Natural killer cell treated with Interleukin-12 subunit alpha and Interleukin-12 subunit beta and Interleukin-15 and Interleukin-18, amount 100 ng/mL, for 72 hours (primary cell): ENCODE results near the gene MGLL. TPM values are rescaled to one million over a fixed set of nuclear protein-coding genes. Genes with fewer than 3 reads are reported as not detected.

Experiments
- ATAC-seq, 2 donors: fragments of 150-1000 bp; cut with Tn5 transposase in 1 of 2; sonication (Bioruptor Pico), chemical (Tn5 transposase) in 1 of 2; 2 replicates each; pipeline ENCODE4 v1.10.0; 2021
- DNase-seq: peaks from one replicate; pipeline ENCODE4 v3.0.0; 2022; ENCODE audit warnings: low spot score
- H3K27ac Mint-ChIP-seq, 2 donors: 1 replicate in 1 of 2; 2 replicates in 1 of 2; pipeline ENCODE4 v1.8.0; 2022; ENCODE audit warnings: mixed read lengths in 2 of 2, mild to moderate bottlenecking in 1 of 2, moderate library complexity in 1 of 2
- H3K27me3 Mint-ChIP-seq, 2 donors: 1 replicate in 1 of 2; 2 replicates in 1 of 2; pipeline ENCODE4 v1.8.0; 2022; ENCODE audit warnings: mixed read lengths in 2 of 2
- H3K36me3 Mint-ChIP-seq: one replicate; pipeline ENCODE4 v1.8.0; 2022; ENCODE audit warnings: mixed read lengths
- H3K4me1 Mint-ChIP-seq, 2 donors: 1 replicate in 1 of 2; 2 replicates in 1 of 2; pipeline ENCODE4 v1.8.0; 2022; ENCODE audit warnings: low read depth in 2 of 2, mixed read lengths in 2 of 2, mild to moderate bottlenecking in 1 of 2
- H3K4me3 Mint-ChIP-seq: one replicate; pipeline ENCODE4 v1.8.0; 2022; ENCODE audit warnings: mixed read lengths
- H3K9me3 Mint-ChIP-seq: 2 replicates; pipeline ENCODE4 v1.8.0; 2022; ENCODE audit warnings: mixed read lengths
- total RNA-seq, 2 donors: library from RNA; stranded (reverse); gene quantifications; one replicate each; pipeline ENCODE4 v1.2.3, GENCODE V29; 2022

MGLL gene
- total RNA-seq, 2 donors from 2014 or later = 2.1 to 3.2 TPM

DNA sequence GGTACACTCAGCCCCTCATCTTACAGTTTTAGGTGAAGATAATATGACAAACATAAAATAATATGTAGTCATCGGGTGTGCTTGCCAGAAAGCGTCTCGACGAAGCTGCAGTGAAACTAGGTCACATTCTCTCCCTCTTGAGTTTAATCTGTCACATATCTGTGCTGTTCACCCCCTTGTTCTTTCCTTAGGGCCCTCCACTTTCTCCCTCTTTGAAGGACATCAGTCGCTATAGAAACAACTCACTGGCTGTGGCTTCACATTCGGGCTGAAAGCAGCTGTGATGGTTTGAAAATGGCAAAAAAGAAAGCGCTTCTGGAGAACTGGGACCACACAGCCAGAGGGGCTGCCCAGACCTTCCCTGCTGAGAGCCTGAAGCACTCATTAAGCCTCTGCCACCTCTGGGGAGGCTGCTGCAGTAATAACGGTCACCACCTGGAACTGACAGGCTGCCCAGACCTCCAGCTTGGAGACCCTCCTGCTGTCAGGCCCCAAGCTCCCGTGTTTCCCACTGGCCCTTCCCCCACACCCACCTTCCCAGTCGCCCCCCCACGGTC, 99.2 kb downstream of the MGLL start:
- DNase-seq (no peak), ATAC-seq (no peak)
- no peaks in the 10 kb centered on the region for H3K4me1 Mint-ChIP-seq
- H3K9me3 Mint-ChIP-seq = no peaks in the 10 kb centered on the region
- H3K36me3 Mint-ChIP-seq = no peaks in the 10 kb centered on the region
- H3K27me3 Mint-ChIP-seq = peaks cover 4 to 16% of the 10 kb centered on the region in 2 donors
- H3K27ac Mint-ChIP-seq = no peak overlapping the region
- H3K4me3 Mint-ChIP-seq = no peak overlapping the region

DNA sequence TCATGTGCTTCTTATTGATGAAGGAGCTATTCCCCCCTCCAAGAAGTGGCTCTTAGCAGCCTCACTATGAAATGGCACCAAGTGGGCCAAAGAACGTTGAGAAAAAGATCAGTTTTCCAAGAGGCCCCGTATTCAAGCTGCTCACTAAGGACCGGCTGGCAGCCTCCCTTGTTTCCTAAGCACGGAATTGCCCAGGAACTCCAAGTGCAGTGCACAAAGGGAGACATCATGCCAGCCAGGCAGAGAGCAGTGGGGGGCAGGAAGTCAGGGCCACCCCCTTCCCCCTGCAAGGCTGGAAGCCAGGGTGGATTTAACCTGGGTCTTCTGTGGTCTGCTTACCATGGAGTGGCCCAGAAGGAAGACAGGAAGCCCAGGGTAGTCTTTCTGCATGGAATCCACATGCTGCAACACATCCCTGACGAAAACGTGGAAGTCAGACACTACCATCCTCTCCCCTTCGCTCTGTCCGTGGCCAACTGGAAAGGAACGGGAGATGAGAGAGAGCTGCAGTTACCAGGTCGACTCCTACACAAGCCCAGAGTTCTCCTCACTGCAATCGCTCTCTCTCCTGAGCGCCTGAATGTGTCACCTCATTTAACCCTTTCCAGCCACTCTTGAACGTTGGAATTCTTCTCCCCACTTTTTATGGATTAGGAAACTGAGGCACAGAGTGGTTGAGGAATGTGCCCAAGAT, 100.1 kb downstream of the MGLL start:
- H3K27me3 Mint-ChIP-seq = peaks cover 4 to 13% of the 10 kb centered on the region in 2 donors
- no peaks in the 10 kb centered on the region for H3K36me3 Mint-ChIP-seq

DNA sequence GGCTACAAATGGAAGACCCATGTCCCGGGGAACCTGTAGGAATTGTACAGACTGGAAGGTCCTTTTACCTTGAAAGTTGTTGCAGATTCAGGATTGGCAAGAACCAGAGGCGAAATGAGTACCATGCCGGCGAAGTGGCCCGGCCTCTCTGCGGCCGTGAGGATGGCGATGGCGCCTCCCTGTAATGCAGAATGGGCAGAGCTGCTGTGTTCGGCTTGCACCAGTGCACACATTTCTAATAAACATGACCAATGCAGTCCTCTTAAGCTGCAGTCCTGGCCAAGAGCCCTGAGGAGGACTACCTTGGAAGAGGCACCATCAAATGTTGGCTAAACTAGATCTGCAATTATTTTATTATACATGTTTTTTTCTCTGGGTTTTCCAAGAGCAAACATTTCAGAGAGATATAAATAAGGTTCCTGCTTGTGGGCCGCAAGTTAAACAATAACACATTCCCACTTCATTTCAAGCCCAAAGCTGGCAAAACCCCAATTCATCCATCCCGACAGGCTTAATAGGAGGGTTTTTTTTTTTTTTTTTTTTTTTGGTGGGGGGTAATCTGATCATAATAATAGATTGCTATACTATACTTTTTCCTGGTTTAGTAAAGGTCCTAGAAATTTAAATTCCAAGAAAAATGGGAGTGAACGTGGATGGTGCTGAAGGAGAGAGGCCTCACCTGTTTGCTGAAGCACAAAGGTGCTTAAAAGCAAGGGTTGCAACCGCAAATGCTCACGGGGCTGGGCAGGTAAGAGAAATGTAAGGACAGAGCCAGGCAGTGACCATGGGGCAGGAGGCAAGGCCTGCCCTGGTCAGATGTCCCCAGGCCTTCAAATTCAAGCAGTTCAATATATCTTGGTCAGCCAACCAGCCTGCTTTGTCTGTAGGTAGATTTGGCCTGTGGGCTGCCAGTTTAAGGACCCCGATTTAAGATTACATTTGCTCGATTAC, 101.1 kb downstream of the MGLL start:
- peaks cover 4 to 13% of the 10 kb centered on the region in 2 donors for H3K27me3 Mint-ChIP-seq
- no peaks in the 10 kb centered on the region for H3K36me3 Mint-ChIP-seq
- no peak overlapping the region for H3K27ac Mint-ChIP-seq
- no peak for ATAC-seq
- no peak overlapping the region for H3K4me3 Mint-ChIP-seq
- no peaks in the 10 kb centered on the region for H3K9me3 Mint-ChIP-seq
- no peak for DNase-seq
- H3K4me1 Mint-ChIP-seq = no peaks in the 10 kb centered on the region

More for the DNA sequence above, 100.1 kb downstream of the MGLL start:
- Mint-ChIP-seq H3K9me3 (no peaks in the 10 kb centered on the region), H3K4me3 (no peak overlapping the region), H3K27ac (no peak overlapping the region), H3K4me1 (no peaks in the 10 kb centered on the region)
- ATAC-seq = no peak
- no peak for DNase-seq

DNA sequence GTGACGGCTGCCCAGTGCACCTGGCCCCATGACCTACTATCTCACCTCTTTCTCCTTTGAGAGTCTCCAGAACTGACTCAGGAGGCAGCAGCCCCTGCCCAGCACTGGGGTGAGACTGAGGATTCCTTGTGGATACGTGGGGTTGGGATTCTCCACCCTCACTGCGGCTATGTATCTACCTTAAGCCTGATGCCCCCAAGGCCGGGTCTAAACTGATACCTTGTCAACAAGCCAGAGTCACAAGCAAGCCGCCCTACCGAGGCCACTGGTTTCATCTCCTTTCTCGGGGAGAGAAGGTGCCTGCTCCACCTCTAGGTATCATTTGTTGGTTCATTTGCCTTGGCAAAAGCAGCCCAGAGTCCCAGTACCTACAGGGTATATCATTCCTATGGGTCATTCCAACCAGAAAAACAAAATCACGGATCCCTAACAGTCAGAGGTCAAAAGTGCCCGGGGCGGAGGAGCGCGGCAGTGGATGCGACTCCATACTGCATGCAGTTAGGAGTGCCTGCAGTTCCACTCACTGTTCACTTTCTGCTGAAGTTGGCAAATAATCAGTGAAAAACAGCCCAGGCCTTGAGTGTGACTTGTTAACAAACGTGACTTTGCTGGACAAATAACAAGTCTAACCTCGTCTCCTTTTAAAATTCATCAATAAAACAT, 102.0 kb downstream of the MGLL start:
- Mint-ChIP-seq H3K9me3 (no peaks in the 10 kb centered on the region), H3K4me1 (no peaks in the 10 kb centered on the region), H3K4me3 (no peak overlapping the region), H3K27me3 (peaks cover 4% of the 10 kb centered on the region in 2 donors), H3K27ac (no peak overlapping the region), H3K36me3 (no peaks in the 10 kb centered on the region)
- DNase-seq (no peak), ATAC-seq (no peak)

- DNase-seq (no peak), ATAC-seq (no peak)
- Mint-ChIP-seq H3K9me3 (no peaks in the 10 kb centered on the region), H3K27me3 (no peaks in the 10 kb centered on the region), H3K27ac (no peak overlapping the region), H3K36me3 (no peaks in the 10 kb centered on the region), H3K4me1 (no peaks in the 10 kb centered on the region), H3K4me3 (no peak overlapping the region)
Observed at GRCh38 chr3:127719369-127719768, 102.9 kb downstream of the MGLL start.

GRCh38 chr3:127718916-127719290, 103.4 kb downstream of the MGLL start:
- Mint-ChIP-seq H3K27ac (no peak overlapping the region), H3K9me3 (no peaks in the 10 kb centered on the region), H3K4me3 (no peak overlapping the region), H3K36me3 (no peaks in the 10 kb centered on the region), H3K27me3 (no peaks in the 10 kb centered on the region), H3K4me1 (no peaks in the 10 kb centered on the region)
- ATAC-seq (no peak), DNase-seq (no peak)

DNA sequence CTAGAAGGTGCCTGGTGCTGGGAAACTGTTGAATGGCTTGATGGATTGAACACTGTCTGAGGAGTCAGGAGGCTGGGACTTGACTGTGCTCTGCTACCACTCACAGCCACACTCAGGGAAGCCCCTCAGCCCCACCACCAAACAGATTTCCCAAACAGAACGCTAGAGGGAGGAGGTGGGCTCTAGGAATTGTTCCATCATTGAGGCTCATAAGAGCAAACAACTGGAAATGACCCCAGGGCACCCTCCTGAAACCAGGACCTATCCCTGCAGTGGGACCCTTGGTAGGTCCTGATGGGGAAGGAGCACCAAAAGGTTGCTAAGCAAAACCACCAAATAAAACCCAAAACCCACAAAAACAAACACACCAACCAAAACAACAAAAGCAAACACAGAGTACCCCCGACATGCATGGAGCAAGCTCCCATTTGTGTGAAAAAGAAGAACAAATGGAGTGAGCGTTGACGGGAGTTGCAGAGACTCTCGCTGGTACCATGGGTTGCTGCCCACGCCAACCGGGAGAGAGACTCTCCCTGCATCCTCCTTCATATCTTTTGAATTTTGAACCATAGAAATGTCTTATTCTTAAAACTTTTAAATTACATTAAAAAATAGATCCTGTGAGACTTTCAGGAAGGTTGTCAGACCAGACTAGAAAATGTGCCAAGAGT, 103.9 kb downstream of the MGLL start:
- no peaks in the 10 kb centered on the region for H3K4me1 Mint-ChIP-seq

DNA sequence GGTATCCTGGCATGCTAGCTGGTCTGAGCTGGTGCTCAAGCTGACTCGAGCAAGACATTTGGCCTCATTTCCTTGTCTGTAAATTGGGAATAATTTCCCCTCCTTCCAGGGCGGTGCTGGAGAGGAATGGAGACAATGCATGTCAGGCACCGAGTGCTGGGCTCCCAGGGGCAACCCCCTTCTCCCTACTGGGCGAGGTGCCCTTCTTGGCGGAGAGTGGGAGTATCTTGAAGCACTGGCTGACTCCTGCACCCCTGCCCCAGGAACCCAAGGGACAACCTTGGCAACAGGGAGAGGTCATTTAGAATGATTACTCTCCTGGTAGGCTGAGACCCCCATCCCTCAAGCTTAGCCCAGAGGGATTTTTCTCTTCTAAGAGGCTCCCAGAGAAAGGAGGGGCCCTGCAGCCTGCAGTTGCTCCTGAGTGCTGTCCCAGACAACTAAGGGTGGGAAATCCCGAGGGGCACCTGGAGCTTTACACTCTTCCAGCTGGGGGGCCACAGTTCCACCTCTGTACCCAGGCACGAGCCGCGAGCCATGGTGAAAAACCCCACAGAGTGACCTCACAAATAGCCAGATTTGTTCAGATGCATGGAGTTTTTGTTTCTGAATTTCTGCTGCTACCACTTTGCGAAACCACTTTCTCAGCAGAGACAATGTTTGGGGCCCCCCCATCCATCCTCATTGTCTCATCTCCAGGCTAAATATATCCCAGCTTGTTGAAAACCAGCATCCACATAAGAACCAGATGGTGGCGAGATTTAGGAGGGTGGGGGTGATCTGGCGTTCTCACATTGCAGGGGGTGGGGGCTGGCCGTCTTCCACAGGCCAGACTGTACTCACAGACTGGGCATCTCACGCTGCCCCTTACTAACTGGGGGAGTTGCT, 104.7 kb downstream of the MGLL start:
- no peaks in the 10 kb centered on the region for H3K36me3 Mint-ChIP-seq

More for the DNA sequence above, 103.9 kb downstream of the MGLL start:
- Mint-ChIP-seq H3K36me3 (no peaks in the 10 kb centered on the region), H3K27me3 (no peaks in the 10 kb centered on the region), H3K4me3 (no peak overlapping the region), H3K9me3 (no peaks in the 10 kb centered on the region), H3K27ac (no peak overlapping the region)
- DNase-seq (no peak), ATAC-seq (no peak)

DNA sequence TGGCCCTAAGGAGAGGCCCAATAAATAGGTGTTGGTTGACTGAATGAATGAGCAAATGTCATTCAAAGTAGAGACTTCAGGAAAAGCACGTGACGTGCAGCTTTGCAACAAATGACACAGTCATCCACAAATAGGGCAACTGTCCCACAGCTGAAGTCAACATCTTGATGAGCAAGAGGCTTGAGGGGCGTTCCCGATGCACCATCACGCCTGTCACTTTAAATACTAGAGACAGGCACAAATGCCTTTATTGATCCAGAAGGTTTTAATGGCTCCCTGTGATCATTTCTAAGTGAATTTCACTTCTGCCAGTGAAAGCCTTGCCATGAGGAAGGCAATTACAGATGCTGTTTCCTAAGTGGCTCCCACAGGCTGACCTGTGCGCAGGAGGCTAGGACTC, 105.9 kb downstream of the MGLL start:
- H3K9me3 Mint-ChIP-seq = no peaks in the 10 kb centered on the region
- no peak overlapping the region for H3K27ac Mint-ChIP-seq
- H3K36me3 Mint-ChIP-seq = no peaks in the 10 kb centered on the region
- no peak for DNase-seq
- no peaks in the 10 kb centered on the region for H3K4me1 Mint-ChIP-seq
- H3K27me3 Mint-ChIP-seq = no peaks in the 10 kb centered on the region
- ATAC-seq = no peak
- no peak overlapping the region for H3K4me3 Mint-ChIP-seq

More for the DNA sequence above, 104.7 kb downstream of the MGLL start:
- Mint-ChIP-seq H3K4me3 (no peak overlapping the region), H3K4me1 (no peaks in the 10 kb centered on the region), H3K9me3 (no peaks in the 10 kb centered on the region), H3K27me3 (no peaks in the 10 kb centered on the region), H3K27ac (no peak overlapping the region)
- DNase-seq = no peak
- ATAC-seq = no peak

DNA sequence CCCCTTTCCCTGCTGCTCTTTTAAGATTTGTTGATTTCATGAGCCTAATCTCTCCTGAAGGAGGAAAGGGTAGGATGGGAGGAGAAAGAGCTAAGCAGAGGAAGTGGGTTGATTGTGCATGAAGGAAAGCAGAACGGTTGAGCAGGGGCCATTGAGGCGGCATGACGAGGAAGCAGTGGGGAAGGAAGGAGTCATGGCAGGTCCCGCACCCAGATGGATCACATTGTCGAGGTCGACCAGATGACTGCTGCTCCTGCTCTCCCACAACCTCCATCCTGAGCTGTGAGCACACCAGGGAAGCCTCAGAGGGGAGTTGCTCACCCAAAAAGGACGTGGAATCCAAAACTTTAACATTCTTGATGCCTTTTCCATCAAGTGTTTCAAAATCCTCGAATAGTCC, 106.8 kb downstream of the MGLL start:
- Mint-ChIP-seq H3K27me3 (no peaks in the 10 kb centered on the region), H3K4me3 (no peak overlapping the region), H3K4me1 (no peaks in the 10 kb centered on the region), H3K36me3 (no peaks in the 10 kb centered on the region), H3K9me3 (no peaks in the 10 kb centered on the region), H3K27ac (no peak overlapping the region)
- no peak for DNase-seq
- ATAC-seq = no peak

DNA sequence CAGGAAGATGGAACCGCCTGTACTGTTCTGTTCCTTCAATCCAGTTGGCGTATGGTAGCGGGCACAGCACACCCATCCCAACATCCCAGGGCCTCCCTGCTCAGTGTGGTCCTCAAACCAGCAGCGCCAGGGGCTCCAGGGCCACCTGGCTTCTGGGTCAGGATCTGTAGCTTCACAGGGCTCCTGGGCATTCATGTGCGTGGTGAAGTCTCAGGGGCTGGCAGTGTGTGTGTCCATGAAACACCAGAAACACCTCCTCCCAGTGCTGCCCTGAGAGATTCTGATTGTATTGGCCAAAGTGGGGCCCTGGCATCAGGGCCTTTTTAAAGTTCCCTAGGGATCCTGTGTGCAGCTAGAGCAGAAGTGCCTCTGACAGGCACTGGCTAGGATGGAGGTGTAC, 107.4 kb downstream of the MGLL start:
- no peak for DNase-seq
- no peaks in the 10 kb centered on the region for H3K27me3 Mint-ChIP-seq
- H3K4me3 Mint-ChIP-seq = no peak overlapping the region
- H3K4me1 Mint-ChIP-seq = no peaks in the 10 kb centered on the region
- H3K36me3 Mint-ChIP-seq = no peaks in the 10 kb centered on the region
- H3K27ac Mint-ChIP-seq = no peak overlapping the region
- ATAC-seq = no peak
- H3K9me3 Mint-ChIP-seq = no peaks in the 10 kb centered on the region

GRCh38 chr3:127714125-127714571, 108.2 kb downstream of the MGLL start:
- H3K36me3 Mint-ChIP-seq = no peaks in the 10 kb centered on the region
- no peak overlapping the region for H3K27ac Mint-ChIP-seq
- no peaks in the 10 kb centered on the region for H3K4me1 Mint-ChIP-seq
- no peak overlapping the region for H3K4me3 Mint-ChIP-seq
- DNase-seq = no peak
- no peak for ATAC-seq
- H3K27me3 Mint-ChIP-seq = no peaks in the 10 kb centered on the region
- H3K9me3 Mint-ChIP-seq = no peaks in the 10 kb centered on the region
